GM12873 (cell line): ENCODE results near the gene SDHB.

Experiments
- CTCF ChIP-seq: IDR thresholded peaks from 2 replicates; pipeline ENCODE4 v1.5.1; 2012; ENCODE audit warnings: low read depth, mild to moderate bottlenecking, moderate library complexity, low read length, control low read depth; ENCODE audit not compliant: insufficient read depth; ENCODE audit errors: missing control alignments

The SDHB gene

GRCh38 chr1:17096584-17096983 is 42.8 kb upstream of the SDHB start:
- TF ChIP-seq CTCF, result no peak

GRCh38 chr1:17095141-17095540 is 41.3 kb upstream of the SDHB start:
- no peak for TF ChIP-seq CTCF

GRCh38 chr1:17094664-17095063 is 40.8 kb upstream of the SDHB start:
- no peak for TF ChIP-seq CTCF

GRCh38 chr1:17093822-17094393 is 40.1 kb upstream of the SDHB start:
- no peak for TF ChIP-seq CTCF

GRCh38 chr1:17091252-17091651 is 37.4 kb upstream of the SDHB start:
- TF ChIP-seq CTCF, result no peak

GRCh38 chr1:17089506-17089905 is 35.7 kb upstream of the SDHB start:
- TF ChIP-seq CTCF, result no peak

GRCh38 chr1:17086751-17087150 is 32.9 kb upstream of the SDHB start:
- no peak for TF ChIP-seq CTCF
